Measurements from ENCODE around the gene CAMTA1. TPM values are rescaled to one million over a fixed set of nuclear protein-coding genes. Genes with fewer than 3 reads are reported as not detected.

The CAMTA1 gene
- total and polyA plus RNA-seq, 2 experiments from 2014 or later: 213 to 341 TPM

- Histone ChIP-seq H3K9me3 (ENCODE audit: low read depth) (no peaks in the 10 kb centered on the region), H3K4me3 (no peak overlapping the region), H3K4me1 (ENCODE audit: low read depth) (peaks cover 32% of the 10 kb centered on the region), H3K27me3 (no peaks in the 10 kb centered on the region), H3K27ac (no peak overlapping the region), H3K36me3 (no peaks in the 10 kb centered on the region)
- no peak for DNase-seq (ENCODE audit: low read depth in 1 of 2, low spot score in 1 of 2)
- no peak for TF ChIP-seq CTCF (IDR thresholded peaks at IDR 0.05; ENCODE audit: low read depth, low read length)
Measured at GRCh38 chr1:6823793-6824192, 38.5 kb downstream of the CAMTA1 start.

- H3K36me3 ChIP-seq: peaks cover 3% of the 10 kb centered on the region
- H3K4me1 ChIP-seq (ENCODE audit: low read depth): peaks cover 28% of the 10 kb centered on the region
- H3K9me3 ChIP-seq (ENCODE audit: low read depth): no peaks in the 10 kb centered on the region
- no peak for DNase-seq (ENCODE audit: low read depth in 1 of 2, low spot score in 1 of 2)
- no peak overlapping the region for H3K4me3 ChIP-seq
- no peaks in the 10 kb centered on the region for H3K27me3 ChIP-seq
- no peak overlapping the region for H3K27ac ChIP-seq
- no peak for TF ChIP-seq CTCF (IDR thresholded peaks at IDR 0.05; ENCODE audit: low read depth, low read length)
Measured at GRCh38 chr1:6824665-6825368, 39.6 kb downstream of the CAMTA1 start.

GRCh38 chr1:6825828-6826227 is 40.6 kb downstream of the CAMTA1 start:
- Histone ChIP-seq H3K9me3 (ENCODE audit: low read depth) (no peaks in the 10 kb centered on the region), H3K4me3 (no peak overlapping the region), H3K27ac (no peak overlapping the region), H3K4me1 (ENCODE audit: low read depth) (peaks cover 20% of the 10 kb centered on the region), H3K27me3 (no peaks in the 10 kb centered on the region), H3K36me3 (peaks cover 3% of the 10 kb centered on the region)
- DNase-seq (ENCODE audit: low read depth in 1 of 2, low spot score in 1 of 2): no peak
- no peak for TF ChIP-seq CTCF (IDR thresholded peaks at IDR 0.05; ENCODE audit: low read depth, low read length)

- Histone ChIP-seq H3K27me3 (no peaks in the 10 kb centered on the region), H3K4me3 (no peak overlapping the region), H3K36me3 (peaks cover 3% of the 10 kb centered on the region), H3K9me3 (ENCODE audit: low read depth) (no peaks in the 10 kb centered on the region), H3K4me1 (ENCODE audit: low read depth) (peaks cover 12% of the 10 kb centered on the region), H3K27ac (no peak overlapping the region)
- DNase-seq (ENCODE audit: low read depth in 1 of 2, low spot score in 1 of 2): no peak
- no peak for TF ChIP-seq CTCF (IDR thresholded peaks at IDR 0.05; ENCODE audit: low read depth, low read length)
Measured at GRCh38 chr1:6827079-6827478, 41.8 kb downstream of the CAMTA1 start.

GRCh38 chr1:6827630-6828165 is 42.4 kb downstream of the CAMTA1 start:
- no peak for TF ChIP-seq CTCF (IDR thresholded peaks at IDR 0.05; ENCODE audit: low read depth, low read length)
- Histone ChIP-seq H3K4me3 (no peak overlapping the region), H3K4me1 (ENCODE audit: low read depth) (peaks cover 14% of the 10 kb centered on the region), H3K36me3 (peaks cover 3% of the 10 kb centered on the region), H3K27me3 (no peaks in the 10 kb centered on the region), H3K27ac (peak overlapping the region; percentile 53), H3K9me3 (ENCODE audit: low read depth) (no peaks in the 10 kb centered on the region)
- no peak for DNase-seq (ENCODE audit: low read depth in 1 of 2, low spot score in 1 of 2)

Measured in cardiac muscle cell (in vitro differentiated cells and primary cell).